Activated CD4-positive, alpha-beta memory T cell treated with anti-CD3 and anti-CD28 coated beads for 36 hours (primary cell): ENCODE results near the gene PPP2R5D. TPM values are rescaled to one million over a fixed set of nuclear protein-coding genes. Genes with fewer than 3 reads are reported as not detected.
"Not testable (repeated sequence)": the region's sequence is repeated elsewhere in the genome, so short reads cannot be mapped to it uniquely, and the experiment has no call there.

Experiments used
- CTCF ChIA-PET: fragments of 350-600 bp; sonication (Branson Sonifier 250); formaldehyde crosslinking; loops from one replicate; lab custom pipeline; 2021; ENCODE audit warnings: antibody characterized with exemption, inconsistent platforms; lab: Charles Lee
- POLR2A ChIA-PET: fragments of 350-600 bp; sonication (Branson Sonifier 250); formaldehyde crosslinking; loops from one replicate; lab custom pipeline; 2021; ENCODE audit warnings: antibody characterized with exemption; lab: Charles Lee
- DNase-seq: peaks from one replicate; pipeline ENCODE4 v3.0.0-alpha.2; 2020
- H3K27ac Mint-ChIP-seq: one replicate; pipeline ENCODE4 v1.8.0; 2021; ENCODE audit warnings: mixed read lengths
- H3K27me3 Mint-ChIP-seq: one replicate; pipeline ENCODE4 v1.8.0; 2021; ENCODE audit warnings: mixed read lengths
- H3K36me3 Mint-ChIP-seq: one replicate; pipeline ENCODE4 v1.8.0; 2021; ENCODE audit warnings: mixed read lengths
- H3K4me1 Mint-ChIP-seq: one replicate; pipeline ENCODE4 v1.8.0; 2021; ENCODE audit warnings: low read depth, mixed read lengths
- H3K4me3 Mint-ChIP-seq: one replicate; pipeline ENCODE4 v1.8.0; 2021; ENCODE audit warnings: mild to moderate bottlenecking, mixed read lengths
- H3K9me3 Mint-ChIP-seq: one replicate; pipeline ENCODE4 v1.8.0; 2021; ENCODE audit warnings: mixed read lengths
- intact Hi-C: fragments of 100-400 bp; cut with micrococcal nuclease; formaldehyde crosslinking; loops from one replicate; pipeline ENCODE4 v1.15.1; 2023
- total RNA-seq, 2 experiments: library from RNA; stranded (reverse); gene quantifications; one replicate each; pipeline ENCODE4 v1.2.3, GENCODE V29; 2021

Gene PPP2R5D
- total RNA-seq, 2 experiments from 2014 or later: 59.1 to 60.2 TPM

- no peak for DNase-seq
- Mint-ChIP-seq H3K4me3 (no peak overlapping the region), H3K9me3 (no peaks in the 10 kb centered on the region), H3K36me3 (peaks cover 7% of the 10 kb centered on the region), H3K27me3 (no peaks in the 10 kb centered on the region), H3K4me1 (no peaks in the 10 kb centered on the region), H3K27ac (no peak overlapping the region)
- CTCF ChIA-PET: no interaction called here
- intact Hi-C loops: no loop called here
- POLR2A ChIA-PET: no interaction called here
Observed at GRCh38 chr6:42947950-42948349, 36.4 kb upstream of the PPP2R5D start.

GRCh38 chr6:42952389-42952788 lies 32.0 kb upstream of the PPP2R5D start:
- CTCF ChIA-PET: no interaction called here
- intact Hi-C loops: no loop called here
- Mint-ChIP-seq H3K4me3 (no peak overlapping the region), H3K27ac (no peak overlapping the region), H3K4me1 (no peaks in the 10 kb centered on the region), H3K36me3 (no peaks in the 10 kb centered on the region), H3K9me3 (no peaks in the 10 kb centered on the region), H3K27me3 (no peaks in the 10 kb centered on the region)
- POLR2A ChIA-PET: interaction anchor here (0.6 kb wide), 1 partner anchor 31 kb away, joined by 3 read pairs; no protein-coding TSS in a partner anchor
- DNase-seq: no peak

GRCh38 chr6:42954405-42954804 lies 30.0 kb upstream of the PPP2R5D start:
- DNase-seq, H3K36me3 Mint-ChIP-seq, H3K27me3 Mint-ChIP-seq, H3K4me1 Mint-ChIP-seq, intact Hi-C loops, CTCF ChIA-PET, POLR2A ChIA-PET, H3K27ac Mint-ChIP-seq, H3K4me3 Mint-ChIP-seq, H3K9me3 Mint-ChIP-seq: not testable (repeated sequence)

- no peak for DNase-seq
- no peaks in the 10 kb centered on the region for H3K9me3 Mint-ChIP-seq
- H3K36me3 Mint-ChIP-seq: peaks cover 12% of the 10 kb centered on the region
- no peaks in the 10 kb centered on the region for H3K27me3 Mint-ChIP-seq
- ChIA-PET POLR2A (no interaction called here), CTCF (interaction anchor here (1.0 to 1.1 kb wide), 2 partner anchors 17 to 186 kb away, joined by 3 read pairs; no protein-coding TSS in a partner anchor)
- H3K4me1 Mint-ChIP-seq: peaks cover 13% of the 10 kb centered on the region
- no peak overlapping the region for H3K27ac Mint-ChIP-seq
- no peak overlapping the region for H3K4me3 Mint-ChIP-seq
- intact Hi-C loops: no loop called here
Observed at GRCh38 chr6:42958125-42958524, 26.2 kb upstream of the PPP2R5D start.

GRCh38 chr6:42959917-42960242 lies 24.5 kb upstream of the PPP2R5D start:
- no peak for DNase-seq
- ChIA-PET CTCF (interaction anchor here (1.9 kb wide), 1 partner anchor 184 kb away, joined by 7 read pairs; no protein-coding TSS in a partner anchor), POLR2A (no interaction called here)
- peaks cover 13% of the 10 kb centered on the region for H3K4me1 Mint-ChIP-seq
- no peak overlapping the region for H3K4me3 Mint-ChIP-seq
- H3K9me3 Mint-ChIP-seq: no peaks in the 10 kb centered on the region
- intact Hi-C loops: loop anchor here (5.0 kb wide), 1 partner anchor 58 kb away; no protein-coding TSS in a partner anchor
- no peak overlapping the region for H3K27ac Mint-ChIP-seq
- no peaks in the 10 kb centered on the region for H3K27me3 Mint-ChIP-seq
- peaks cover 16% of the 10 kb centered on the region for H3K36me3 Mint-ChIP-seq

GRCh38 chr6:42960243-42961019 lies 23.9 kb upstream of the PPP2R5D start, which contains the start of gene GNMT:
Gene GNMT, plus strand, starts transcription at chr6:42960754. Its CDS starts 14 bp downstream, at chr6:42960768.
- intact Hi-C loops: loop anchor here (5.0 kb wide), 1 partner anchor 58 kb away; no protein-coding TSS in a partner anchor
- Mint-ChIP-seq H3K36me3 (peaks cover 16% of the 10 kb centered on the region), H3K4me3 (peak within 1 kb of the TSS; percentile 59), H3K27me3 (no peaks in the 10 kb centered on the region), H3K27ac (no peak within 1 kb of the TSS), H3K9me3 (no peaks in the 10 kb centered on the region), H3K4me1 (peaks cover 13% of the 10 kb centered on the region)
- DNase-seq: peak; percentile 45
- ChIA-PET CTCF (interaction anchor here (1.9 kb wide), 1 partner anchor 183 kb away, joined by 7 read pairs; no protein-coding TSS in a partner anchor), POLR2A (no interaction called here)

GRCh38 chr6:42961020-42961470 lies 23.3 kb upstream of the PPP2R5D start:
- H3K27me3 Mint-ChIP-seq: no peaks in the 10 kb centered on the region
- H3K9me3 Mint-ChIP-seq: no peaks in the 10 kb centered on the region
- ChIA-PET POLR2A (no interaction called here), CTCF (interaction anchor here (1.9 kb wide), 1 partner anchor 183 kb away, joined by 7 read pairs; no protein-coding TSS in a partner anchor)
- no peak for DNase-seq
- H3K4me3 Mint-ChIP-seq: no peak overlapping the region
- H3K36me3 Mint-ChIP-seq: peaks cover 16% of the 10 kb centered on the region
- H3K27ac Mint-ChIP-seq: no peak overlapping the region
- H3K4me1 Mint-ChIP-seq: peaks cover 13% of the 10 kb centered on the region
- intact Hi-C loops: loop anchor here (5.0 kb wide), 1 partner anchor 59 kb away; no protein-coding TSS in a partner anchor

GRCh38 chr6:42962096-42962495 lies 22.3 kb upstream of the PPP2R5D start:
- Mint-ChIP-seq H3K9me3 (no peaks in the 10 kb centered on the region), H3K27ac (no peak overlapping the region), H3K4me1 (peaks cover 13% of the 10 kb centered on the region), H3K4me3 (no peak overlapping the region), H3K36me3 (peaks cover 16% of the 10 kb centered on the region), H3K27me3 (no peaks in the 10 kb centered on the region)
- intact Hi-C loops: loop anchor here (5.0 kb wide), 1 partner anchor 60 kb away; no protein-coding TSS in a partner anchor
- CTCF ChIA-PET: interaction anchor here (1.0 kb wide), 1 partner anchor 182 kb away, joined by 4 read pairs; no protein-coding TSS in a partner anchor
- POLR2A ChIA-PET: no interaction called here
- no peak for DNase-seq

- no peak for DNase-seq
- no peaks in the 10 kb centered on the region for H3K9me3 Mint-ChIP-seq
- ChIA-PET POLR2A (no interaction called here), CTCF (interaction anchor here (0.5 to 1.0 kb wide), 2 partner anchors 105 to 181 kb away, joined by 4 read pairs; no protein-coding TSS in a partner anchor)
- peaks cover 13% of the 10 kb centered on the region for H3K4me1 Mint-ChIP-seq
- intact Hi-C loops: loop anchor here (5.0 kb wide), 1 partner anchor 60 kb away; no protein-coding TSS in a partner anchor
- H3K27me3 Mint-ChIP-seq: no peaks in the 10 kb centered on the region
- peaks cover 19% of the 10 kb centered on the region for H3K36me3 Mint-ChIP-seq
- H3K4me3 Mint-ChIP-seq: no peak overlapping the region
- H3K27ac Mint-ChIP-seq: no peak overlapping the region
Observed at GRCh38 chr6:42962502-42963178, 21.7 kb upstream of the PPP2R5D start.

GRCh38 chr6:42963179-42963854 lies 21.1 kb upstream of the PPP2R5D start:
- intact Hi-C loops: loop anchor here (5.0 kb wide), 1 partner anchor 61 kb away; no protein-coding TSS in a partner anchor
- no peaks in the 10 kb centered on the region for H3K27me3 Mint-ChIP-seq
- no peaks in the 10 kb centered on the region for H3K9me3 Mint-ChIP-seq
- peaks cover 19% of the 10 kb centered on the region for H3K36me3 Mint-ChIP-seq
- no peak overlapping the region for H3K27ac Mint-ChIP-seq
- DNase-seq: no peak
- ChIA-PET POLR2A (no interaction called here), CTCF (interaction anchor here (0.5 kb wide), 1 partner anchor 104 kb away, joined by 4 read pairs; no protein-coding TSS in a partner anchor)
- peaks cover 13% of the 10 kb centered on the region for H3K4me1 Mint-ChIP-seq
- no peak overlapping the region for H3K4me3 Mint-ChIP-seq

GRCh38 chr6:42963855-42964605 lies 20.3 kb upstream of the PPP2R5D start:
- peak; percentile 63 for DNase-seq
- no peak overlapping the region for H3K27ac Mint-ChIP-seq
- POLR2A ChIA-PET: no interaction called here
- H3K27me3 Mint-ChIP-seq: no peaks in the 10 kb centered on the region
- CTCF ChIA-PET: interaction anchor here (0.6 to 1.8 kb wide), 4 partner anchors 11 to 179 kb away, joined by 3 to 15 read pairs (median 4); partner anchors contain the start of gene RRP36
- H3K4me3 Mint-ChIP-seq: no peak overlapping the region
- intact Hi-C loops: loop anchor here (5.0 kb wide), 1 partner anchor 62 kb away; no protein-coding TSS in a partner anchor
- H3K36me3 Mint-ChIP-seq: peaks cover 21% of the 10 kb centered on the region
- peaks cover 13% of the 10 kb centered on the region for H3K4me1 Mint-ChIP-seq
- H3K9me3 Mint-ChIP-seq: no peaks in the 10 kb centered on the region
